Osteoblast (primary cell): ENCODE data around the gene PPM1G. TPM values are rescaled to one million over a fixed set of nuclear protein-coding genes. Genes with fewer than 3 reads are reported as not detected.

Experiments used
- DNase-seq: peaks from one replicate; pipeline ENCODE4 v3.0.0; 2011; ENCODE audit warnings: low spot score, mixed read lengths; ENCODE audit not compliant: insufficient read length; ENCODE audit errors: missing footprints
- H2AFZ ChIP-seq: 2 replicates; pipeline ENCODE4 v1.6.0; 2011; ENCODE audit warnings: mild to moderate bottlenecking, low read length
- H3K27ac ChIP-seq: 2 replicates; pipeline ENCODE4 v1.5.1; 2011; ENCODE audit warnings: mild to moderate bottlenecking, low read depth, low read length, moderate library complexity
- H3K27me3 ChIP-seq: 2 replicates; pipeline ENCODE4 v1.6.0; 2012; ENCODE audit warnings: mild to moderate bottlenecking, control low read depth, inconsistent platforms, low read length, moderate library complexity; ENCODE audit not compliant: insufficient read depth
- H3K36me3 ChIP-seq: 2 replicates; pipeline ENCODE4 v1.5.1; 2011; ENCODE audit warnings: mild to moderate bottlenecking, low read length, control low read depth, moderate library complexity; ENCODE audit not compliant: insufficient read depth
- H3K4me1 ChIP-seq: 2 replicates; pipeline ENCODE4 v1.5.1; 2011; ENCODE audit warnings: mild to moderate bottlenecking, low read length, control low read depth, moderate library complexity; ENCODE audit not compliant: insufficient read depth
- H3K4me2 ChIP-seq: 2 replicates; pipeline ENCODE4 v1.6.0; 2011; ENCODE audit warnings: mild to moderate bottlenecking, low read length; ENCODE audit not compliant: insufficient read depth
- H3K4me3 ChIP-seq: fragments of 200-600 bp; sonication (generic); 3 replicates; pipeline ENCODE4 v1.5.1; 2012; ENCODE audit warnings: mild to moderate bottlenecking, low read length, inconsistent platforms; ENCODE audit not compliant: insufficient read depth
- H3K79me2 ChIP-seq: 2 replicates; pipeline ENCODE4 v1.6.0; 2012; ENCODE audit warnings: mild to moderate bottlenecking, low read length, control low read depth, inconsistent platforms; ENCODE audit not compliant: insufficient read depth
- H3K9me3 ChIP-seq: 2 replicates; pipeline ENCODE4 v1.5.1; 2011; ENCODE audit warnings: low read depth, low read length, control low read depth
- H4K20me1 ChIP-seq: 2 replicates; pipeline ENCODE4 v1.6.0; 2012; ENCODE audit warnings: mild to moderate bottlenecking, low read length, control low read depth; ENCODE audit not compliant: insufficient read depth
- total RNA-seq: library from RNA; depleted of rRNA; stranded (reverse); fragments of >200 nt; gene quantifications from 2 replicates; pipeline ENCODE4 v1.2.3, GENCODE V29; 2012
- TF ChIP-seq, protein P1 (sequence below): IDR thresholded peaks from 2 replicates; pipeline ENCODE4 v1.5.1; 2011; ENCODE audit warnings: mild to moderate bottlenecking, low read depth, low read length, moderate library complexity; ENCODE audit errors: extremely low read depth

The PPM1G gene
- total RNA-seq, 1 donor, result 65.5 TPM

DNA sequence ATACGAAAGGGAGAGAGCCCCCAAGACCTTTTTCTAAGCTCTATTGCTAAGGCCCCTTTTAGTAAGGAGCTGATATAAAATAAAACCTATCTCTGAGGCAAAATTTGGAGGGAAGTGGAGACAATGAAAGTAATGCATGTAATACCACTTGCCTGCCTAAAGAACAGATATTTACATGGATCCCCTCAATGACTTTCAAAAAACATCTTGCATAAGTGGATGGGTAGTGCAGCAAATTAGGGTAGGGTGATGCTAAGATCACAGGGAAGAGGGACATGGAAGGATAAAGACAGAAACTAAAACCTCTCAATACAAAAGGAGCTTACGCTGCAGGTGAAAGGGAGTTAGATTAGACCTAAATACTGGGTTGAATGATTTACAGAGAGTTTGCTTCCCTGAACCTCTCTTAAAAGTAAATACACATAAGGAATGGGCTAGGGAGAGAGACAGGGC, 30.0 kb downstream of the PPM1G start:
- Histone ChIP-seq H3K4me3 (peak overlapping the region; percentile 90), H3K4me1 (peaks cover 14% of the 10 kb centered on the region), H3K9me3 (no peaks in the 10 kb centered on the region), H3K27ac (peak overlapping the region; percentile 89), H3K4me2 (peak overlapping the region; percentile 99), H4K20me1 (peaks cover 15% of the 10 kb centered on the region), H3K27me3 (no peaks in the 10 kb centered on the region), H2AFZ (no peak overlapping the region), H3K79me2 (peaks cover 49% of the 10 kb centered on the region), H3K36me3 (peaks cover 74% of the 10 kb centered on the region)
- DNase-seq, result no peak
- TF ChIP-seq, protein P1, sequence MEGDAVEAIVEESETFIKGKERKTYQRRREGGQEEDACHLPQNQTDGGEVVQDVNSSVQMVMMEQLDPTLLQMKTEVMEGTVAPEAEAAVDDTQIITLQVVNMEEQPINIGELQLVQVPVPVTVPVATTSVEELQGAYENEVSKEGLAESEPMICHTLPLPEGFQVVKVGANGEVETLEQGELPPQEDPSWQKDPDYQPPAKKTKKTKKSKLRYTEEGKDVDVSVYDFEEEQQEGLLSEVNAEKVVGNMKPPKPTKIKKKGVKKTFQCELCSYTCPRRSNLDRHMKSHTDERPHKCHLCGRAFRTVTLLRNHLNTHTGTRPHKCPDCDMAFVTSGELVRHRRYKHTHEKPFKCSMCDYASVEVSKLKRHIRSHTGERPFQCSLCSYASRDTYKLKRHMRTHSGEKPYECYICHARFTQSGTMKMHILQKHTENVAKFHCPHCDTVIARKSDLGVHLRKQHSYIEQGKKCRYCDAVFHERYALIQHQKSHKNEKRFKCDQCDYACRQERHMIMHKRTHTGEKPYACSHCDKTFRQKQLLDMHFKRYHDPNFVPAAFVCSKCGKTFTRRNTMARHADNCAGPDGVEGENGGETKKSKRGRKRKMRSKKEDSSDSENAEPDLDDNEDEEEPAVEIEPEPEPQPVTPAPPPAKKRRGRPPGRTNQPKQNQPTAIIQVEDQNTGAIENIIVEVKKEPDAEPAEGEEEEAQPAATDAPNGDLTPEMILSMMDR, result no peak

DNA sequence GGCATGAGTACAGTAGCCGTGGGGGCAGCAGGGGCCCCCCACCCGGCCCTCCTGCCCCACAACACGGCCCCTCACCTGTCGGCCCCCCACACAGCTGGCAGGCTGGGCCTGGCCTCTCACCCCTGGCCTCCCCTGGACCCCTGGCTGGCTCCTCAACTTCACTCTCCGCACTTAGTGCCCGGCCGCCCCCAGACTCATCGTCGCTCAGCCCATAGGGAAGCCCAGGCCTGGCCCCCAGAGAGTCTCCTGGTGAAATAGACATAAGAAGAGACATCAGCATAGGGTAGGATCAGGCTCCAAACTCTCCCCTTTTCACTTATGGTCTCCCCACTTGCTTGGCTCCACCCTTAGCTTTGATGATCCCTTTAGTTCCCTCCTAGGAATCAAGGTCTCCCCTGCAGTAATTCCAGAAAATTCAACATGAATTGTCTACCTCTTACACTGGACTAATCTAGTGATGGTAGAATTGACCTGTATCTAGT, 30.5 kb downstream of the PPM1G start:
- peak overlapping the region; percentile 89 for H3K27ac ChIP-seq

GRCh38 chr2:27378096-27378808, 31.1 kb downstream of the PPM1G start:
- Histone ChIP-seq H3K9me3 (no peaks in the 10 kb centered on the region), H3K4me2 (no peak overlapping the region), H3K27me3 (no peaks in the 10 kb centered on the region), H3K4me3 (no peak overlapping the region), H3K4me1 (peaks cover 14% of the 10 kb centered on the region), H4K20me1 (peaks cover 15% of the 10 kb centered on the region), H3K79me2 (peaks cover 59% of the 10 kb centered on the region), H2AFZ (no peak overlapping the region), H3K27ac (peak overlapping the region; percentile 17), H3K36me3 (peaks cover 76% of the 10 kb centered on the region)
- DNase-seq, result no peak
- TF ChIP-seq, protein P1, result peak; percentile 38

More for the DNA sequence above, 30.5 kb downstream of the PPM1G start:
- peak overlapping the region; percentile 99 for H3K4me2 ChIP-seq
- no peaks in the 10 kb centered on the region for H3K27me3 ChIP-seq
- peak; percentile 74 for DNase-seq
- H3K79me2 ChIP-seq, result peaks cover 53% of the 10 kb centered on the region
- H3K4me1 ChIP-seq, result peaks cover 14% of the 10 kb centered on the region
- no peak overlapping the region for H2AFZ ChIP-seq
- TF ChIP-seq, protein P1, result no peak
- H3K4me3 ChIP-seq, result peak overlapping the region; percentile 90
- peaks cover 15% of the 10 kb centered on the region for H4K20me1 ChIP-seq
- no peaks in the 10 kb centered on the region for H3K9me3 ChIP-seq
- peaks cover 76% of the 10 kb centered on the region for H3K36me3 ChIP-seq

- H3K79me2 ChIP-seq, result peaks cover 65% of the 10 kb centered on the region
- no peaks in the 10 kb centered on the region for H3K27me3 ChIP-seq
- peak overlapping the region; percentile 17 for H3K27ac ChIP-seq
- H3K4me1 ChIP-seq, result peaks cover 14% of the 10 kb centered on the region
- DNase-seq, result no peak
- no peak overlapping the region for H3K4me3 ChIP-seq
- TF ChIP-seq, protein P1, result no peak
- H3K4me2 ChIP-seq, result no peak overlapping the region
- H2AFZ ChIP-seq, result no peak overlapping the region
- H4K20me1 ChIP-seq, result peaks cover 17% of the 10 kb centered on the region
- H3K36me3 ChIP-seq, result peaks cover 79% of the 10 kb centered on the region
- H3K9me3 ChIP-seq, result no peaks in the 10 kb centered on the region
These were observed 31.7 kb downstream of the PPM1G start for GRCh38 chr2:27377618-27378095.
